Mucosa of gallbladder (tissue), 1 donor: Measurements from ENCODE around the gene CRYGN. TPM values are rescaled to one million over a fixed set of nuclear protein-coding genes. Genes with fewer than 3 reads are reported as not detected.

Experiments
- DNase-seq: peaks from one replicate; pipeline ENCODE4 v3.0.0-alpha.2; 2020; ENCODE audit warnings: low spot score
- total RNA-seq: library from RNA; stranded (reverse); gene quantifications from one replicate; pipeline ENCODE4 v1.2.1, GENCODE V29; 2021
- donor health status: DM: no; HTN: no; CAD: no.

CRYGN gene
- total RNA-seq, 1 donor from 2014 or later, result 0.43 TPM

DNA sequence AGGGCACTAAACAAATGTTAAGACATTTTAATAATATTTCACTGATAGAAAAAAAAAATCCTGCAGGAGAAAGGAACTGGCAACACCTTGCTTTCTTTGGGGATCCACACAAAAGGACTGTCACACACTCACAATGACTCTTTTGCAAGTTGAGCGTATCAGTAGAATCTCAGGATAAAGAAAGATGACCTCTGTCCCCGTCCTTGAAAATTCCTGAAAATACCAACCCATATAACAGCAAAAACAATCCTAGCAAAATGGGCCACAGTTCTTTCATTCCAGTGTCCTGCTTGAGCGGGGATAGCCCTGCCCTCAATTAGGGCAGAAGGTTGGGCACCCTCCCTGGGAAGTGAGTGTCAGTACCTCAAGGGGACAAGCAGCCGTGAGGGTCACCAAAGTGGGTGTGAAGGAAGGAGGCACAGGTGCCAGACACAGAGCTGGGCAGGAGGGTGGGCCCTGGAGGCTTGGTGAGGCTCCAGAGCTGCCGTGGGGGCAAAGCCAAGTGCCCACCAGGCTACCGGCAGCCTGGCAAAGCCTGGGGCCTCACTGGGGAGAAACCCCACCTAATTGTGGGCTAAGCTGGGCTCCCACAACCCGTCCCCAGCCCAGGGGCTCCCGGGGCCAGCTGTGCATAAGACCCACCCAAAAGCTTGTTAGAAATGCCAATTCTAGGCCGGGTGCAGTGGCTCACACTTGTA is 32.9 kb downstream of the CRYGN start:
- no peak for DNase-seq

DNA sequence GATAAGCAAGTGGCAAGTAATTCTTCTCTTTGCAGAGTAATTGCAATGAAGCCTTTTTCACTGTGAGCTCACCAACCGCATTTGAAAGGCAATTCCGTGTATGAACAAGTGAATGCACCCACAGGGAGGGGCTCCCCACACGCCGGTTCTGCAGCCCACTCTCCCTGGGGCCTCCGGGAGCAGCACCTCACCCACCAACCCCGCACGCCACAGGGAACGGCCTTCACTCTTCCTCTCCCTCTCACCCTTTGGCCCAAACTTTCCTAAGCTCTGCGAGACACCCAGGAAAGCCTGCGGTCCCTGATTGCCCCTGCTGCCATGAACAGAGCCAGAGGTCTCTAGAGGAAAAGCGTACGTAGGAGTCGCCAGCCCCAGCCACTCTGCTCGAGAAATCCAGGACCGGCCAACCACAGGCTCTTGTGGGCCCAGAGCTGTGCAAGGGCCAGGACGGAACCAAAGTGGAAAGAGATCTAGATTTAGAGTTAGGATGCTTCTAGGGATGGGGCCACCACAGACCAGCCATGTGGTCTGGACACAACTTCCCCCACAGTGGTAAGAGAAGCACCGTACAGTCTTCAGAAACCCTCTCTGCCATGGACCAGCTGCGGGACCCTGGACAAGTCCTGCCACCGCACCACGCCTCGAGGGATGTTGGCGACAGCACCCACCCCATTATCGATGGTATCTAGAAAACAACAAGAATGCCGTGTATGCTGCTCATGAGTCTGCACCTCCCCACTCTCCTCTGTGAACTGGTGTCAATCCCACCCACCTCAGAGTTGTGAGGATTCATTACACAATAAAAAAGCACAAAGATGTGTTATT is 33.7 kb downstream of the CRYGN start:
- DNase-seq, result no peak

DNA sequence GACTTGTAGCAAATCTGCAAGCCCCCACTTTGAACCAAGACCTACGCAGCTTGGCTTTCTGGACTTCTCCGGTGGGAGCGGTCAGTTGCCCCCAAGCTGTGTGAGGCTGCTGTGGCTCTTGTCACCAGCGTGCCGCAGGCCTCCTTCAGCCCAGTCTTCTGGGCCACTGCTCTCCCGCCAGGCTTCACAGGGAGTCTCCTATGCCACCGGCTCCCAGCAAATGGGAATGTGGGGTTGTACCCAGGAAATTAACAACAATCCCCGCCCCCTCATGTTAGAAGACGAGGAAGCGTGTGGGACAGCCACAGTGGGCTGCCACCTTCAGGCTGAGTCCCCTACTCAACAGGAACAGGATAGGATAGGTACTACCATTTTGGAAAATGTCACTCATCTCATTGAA is 34.4 kb downstream of the CRYGN start:
- no peak for DNase-seq

DNA sequence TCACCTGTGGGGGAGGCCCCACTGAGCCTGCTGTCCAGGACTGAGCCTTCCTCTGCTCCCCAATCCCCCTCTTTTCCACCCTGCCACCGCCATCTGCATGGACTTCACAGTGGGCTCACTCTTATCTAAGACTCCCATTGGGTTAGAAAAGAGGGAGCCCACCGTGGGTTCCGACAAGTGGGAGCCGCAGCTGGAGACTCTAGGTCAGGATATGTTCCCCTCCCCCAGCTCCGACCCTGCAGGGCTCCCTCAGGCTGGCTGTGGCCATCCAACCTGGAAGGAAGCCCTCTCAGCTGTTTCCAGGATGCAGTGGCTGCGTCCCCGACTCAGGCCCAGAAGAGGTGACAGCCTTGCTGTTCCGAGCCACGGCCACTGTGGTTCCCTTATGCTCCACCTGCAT is 34.9 kb downstream of the CRYGN start:
- no peak for DNase-seq

DNA sequence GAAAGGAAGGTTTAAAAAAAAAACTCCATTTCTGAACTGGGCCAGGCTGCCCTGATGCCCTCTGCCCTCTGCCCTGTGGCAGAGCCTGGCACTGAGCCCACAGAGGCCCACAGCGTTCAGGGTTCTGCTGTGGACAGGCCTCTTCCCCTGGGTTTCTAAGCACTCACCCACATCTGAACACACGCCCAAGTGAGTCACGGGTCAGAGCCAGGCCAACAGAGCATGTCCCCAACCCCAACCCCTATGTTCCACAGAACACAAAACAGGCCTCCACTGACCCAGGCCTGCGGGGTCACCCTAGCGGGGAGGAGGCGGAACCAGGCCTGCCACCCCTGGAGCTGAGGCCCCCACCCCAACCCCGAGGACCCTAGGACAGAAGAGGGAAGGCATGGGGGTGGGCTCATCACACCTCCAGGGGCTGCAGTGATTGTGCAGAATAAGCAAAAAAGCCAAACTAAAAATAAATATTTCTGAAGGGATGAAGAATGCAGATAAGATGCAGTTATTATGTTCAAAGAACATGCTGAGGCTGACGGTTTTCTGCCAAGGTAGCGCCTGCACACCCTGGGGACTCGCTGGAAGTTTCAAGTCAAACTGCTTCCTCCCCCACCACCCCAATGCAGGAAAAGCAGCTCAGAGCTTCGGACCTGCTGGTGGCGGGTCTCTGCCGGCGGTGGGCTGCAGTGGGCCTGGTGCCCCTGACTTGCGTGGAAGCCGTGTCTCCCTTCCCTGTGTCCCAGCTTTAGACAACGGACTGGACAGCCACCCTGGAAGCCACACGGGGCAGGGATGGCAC is 35.5 kb downstream of the CRYGN start:
- no peak for DNase-seq

DNA sequence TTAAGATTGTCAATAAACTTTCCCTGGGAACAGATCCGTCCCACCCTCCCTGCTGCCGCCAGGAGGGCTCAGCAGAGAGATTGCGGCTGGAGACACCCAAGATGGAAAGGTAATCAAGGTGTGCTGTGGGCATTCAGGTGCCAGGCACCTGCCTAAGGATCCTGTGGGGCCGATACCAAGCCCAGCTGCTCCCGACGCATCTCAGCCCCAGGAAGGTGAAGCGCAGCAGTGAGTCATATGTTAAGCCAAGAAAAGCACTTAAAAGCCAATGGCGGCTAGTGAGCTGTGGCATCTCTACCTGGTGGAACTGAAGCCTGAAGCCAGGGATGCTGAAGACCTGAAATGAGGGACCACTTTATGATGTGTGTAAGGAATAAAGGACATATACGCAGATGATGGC is 36.2 kb downstream of the CRYGN start:
- no peak for DNase-seq

DNA sequence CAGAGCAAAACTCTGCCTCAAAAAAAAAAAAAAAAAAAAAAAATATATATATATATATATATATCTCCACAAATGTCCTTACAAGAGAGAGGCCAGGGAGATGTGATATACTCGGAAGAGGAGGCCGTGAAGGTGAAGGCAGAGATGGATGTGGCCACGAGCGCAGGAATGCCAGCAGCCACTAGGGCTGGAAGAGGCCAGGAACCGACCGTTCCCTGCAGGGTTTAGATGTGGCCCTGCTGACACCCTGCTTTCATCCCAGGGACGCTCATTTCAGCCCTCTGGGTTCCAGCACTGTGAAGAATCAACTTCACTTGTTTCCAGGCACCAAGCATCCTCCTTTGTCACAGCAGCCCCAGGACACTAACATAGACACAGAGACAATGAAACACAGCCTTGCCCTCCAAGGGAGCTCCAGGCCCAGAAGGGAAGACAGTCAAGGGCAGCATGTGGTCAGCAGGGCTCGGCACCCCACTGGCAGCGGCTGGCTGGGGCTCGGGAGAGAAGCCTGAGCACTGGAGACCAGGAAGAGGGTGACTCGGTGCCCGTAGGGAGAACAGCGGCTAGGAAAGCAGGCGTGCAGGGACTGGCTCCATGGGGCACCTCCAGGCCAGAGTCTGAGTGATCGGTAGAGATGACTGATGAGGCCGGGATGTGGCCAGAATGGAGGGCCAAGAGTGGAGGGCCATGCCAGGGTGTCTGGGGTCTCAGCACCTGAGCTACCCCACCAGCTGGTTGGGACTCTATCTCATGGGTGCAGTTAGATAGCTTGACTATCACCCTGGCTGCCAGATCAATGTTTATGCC is 37.7 kb downstream of the CRYGN start:
- DNase-seq, result no peak

DNA sequence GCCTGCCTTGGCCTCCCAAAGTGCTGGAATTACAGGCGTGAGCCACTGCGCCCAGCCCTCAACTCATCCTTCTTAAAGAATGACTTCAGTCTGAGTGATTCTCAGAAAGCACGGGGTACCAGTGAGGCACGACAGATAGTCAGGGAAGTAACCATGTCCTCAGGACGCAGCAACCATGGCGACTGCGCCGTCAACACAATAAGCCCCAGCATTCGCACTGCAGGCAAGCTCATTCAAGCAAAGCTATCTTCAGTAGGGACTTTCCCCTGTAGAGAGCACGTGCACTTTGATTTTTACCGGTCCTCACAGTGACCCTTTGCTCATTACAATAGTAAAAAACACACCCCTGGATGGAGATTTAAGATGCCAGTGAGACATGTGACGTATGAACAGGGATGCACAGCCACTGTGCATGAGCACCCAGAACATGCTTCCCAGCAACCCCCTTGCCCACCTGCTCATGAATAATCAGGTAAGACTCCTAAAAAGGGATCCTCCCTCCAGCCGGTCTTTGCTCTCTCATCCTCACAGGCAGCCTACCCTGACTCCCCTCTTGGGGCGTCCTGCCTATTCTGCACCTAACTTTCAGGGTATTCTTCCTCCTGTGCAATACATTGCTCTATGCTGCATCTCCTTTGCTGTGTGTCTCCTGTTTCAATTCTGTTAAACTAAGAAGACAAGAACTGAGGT is 39.2 kb downstream of the CRYGN start:
- no peak for DNase-seq

DNA sequence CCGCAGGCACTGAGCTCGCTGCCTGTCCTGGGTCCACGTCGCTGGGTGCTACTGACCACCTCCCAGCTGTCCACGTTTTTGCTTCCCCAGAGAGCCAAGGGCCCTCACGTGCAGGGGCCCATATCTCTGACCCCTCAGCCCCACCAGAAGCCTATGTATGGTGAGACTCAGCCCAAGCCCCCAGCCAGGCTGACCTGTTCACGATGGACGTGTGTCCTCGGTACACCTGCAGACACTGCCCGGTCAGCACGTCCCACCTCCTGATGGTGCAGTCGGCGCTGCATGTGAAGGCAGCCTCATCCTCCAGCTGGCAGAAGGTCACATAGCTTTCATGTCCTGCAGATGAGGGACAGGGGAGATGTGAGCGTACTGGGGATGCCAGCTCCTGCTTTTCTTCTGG is 40.0 kb downstream of the CRYGN start:
- no peak for DNase-seq

DNA sequence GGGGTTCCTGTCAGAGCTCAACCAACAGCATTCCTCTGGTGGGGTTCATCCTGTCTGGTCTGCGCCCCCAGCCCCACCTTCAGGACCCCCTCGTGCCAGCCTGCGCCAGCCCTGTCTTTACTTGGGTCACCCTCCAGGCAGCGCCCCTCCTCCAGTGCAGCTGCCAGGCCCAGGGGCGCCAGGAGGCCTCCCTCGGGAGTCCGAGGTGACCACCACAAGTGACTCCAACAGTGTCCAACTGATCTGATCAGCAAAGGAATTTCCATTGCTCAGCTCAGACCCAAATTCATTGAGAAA is 40.7 kb downstream of the CRYGN start:
- DNase-seq, result no peak

DNA sequence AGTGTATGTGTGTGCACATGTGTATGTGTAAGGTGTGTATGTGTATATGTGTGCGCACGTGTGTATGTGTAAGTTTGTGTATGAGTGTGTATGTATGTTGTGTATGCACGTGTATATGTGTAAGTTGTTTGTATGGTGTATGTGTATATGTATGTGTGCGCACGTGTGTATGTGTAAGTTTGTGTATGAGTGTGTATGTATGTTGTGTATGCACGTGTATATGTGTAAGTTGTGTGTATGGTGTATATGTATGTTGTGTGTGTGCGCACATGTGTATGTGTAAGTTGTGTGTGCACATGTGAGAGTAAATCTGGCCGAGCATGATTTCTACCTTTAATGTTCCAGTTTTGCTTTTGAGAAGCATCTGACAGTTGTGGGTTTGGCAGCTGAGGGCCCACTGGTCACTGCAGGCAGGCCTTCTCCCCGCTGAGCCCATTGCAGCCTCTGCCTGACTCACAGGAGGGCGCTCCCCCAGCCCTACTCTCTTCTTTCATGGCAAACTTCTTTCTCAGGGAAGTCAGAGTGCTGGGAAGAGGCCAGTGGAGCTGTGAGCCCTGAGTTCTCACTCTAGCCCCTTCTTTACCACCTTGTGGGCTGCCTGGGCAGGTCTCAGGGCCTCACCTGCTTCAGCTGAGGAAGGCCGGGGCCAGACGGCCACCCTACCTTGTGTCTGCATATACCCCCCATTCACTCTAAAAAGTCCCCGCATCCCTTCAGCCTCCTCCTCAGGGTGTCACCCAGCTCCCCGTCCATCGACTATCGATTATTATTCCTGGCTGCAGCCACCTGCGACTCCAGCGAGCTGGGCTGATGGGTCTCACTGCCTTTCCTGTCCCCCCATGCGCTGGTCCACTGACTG is 41.3 kb downstream of the CRYGN start:
- DNase-seq, result no peak

DNA sequence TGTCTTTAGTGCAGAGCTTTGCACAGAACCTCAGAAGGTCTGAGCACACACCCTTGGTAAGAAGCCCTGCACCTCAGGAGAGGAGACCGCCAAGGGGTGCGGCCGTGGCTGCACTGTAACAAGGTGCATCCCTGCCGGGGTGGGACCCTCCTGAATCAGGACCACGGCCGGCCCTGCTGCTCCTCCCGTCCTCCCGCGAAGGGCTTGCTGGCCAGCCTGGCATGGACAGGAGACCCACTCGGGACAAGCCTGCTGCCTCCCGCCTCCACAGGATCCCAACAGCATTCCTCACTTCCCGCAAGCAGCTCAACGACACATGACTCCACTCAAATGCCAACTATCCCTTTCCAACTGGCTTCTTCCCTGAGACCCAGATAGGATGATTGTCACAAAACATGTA is 42.9 kb downstream of the CRYGN start:
- no peak for DNase-seq

DNA sequence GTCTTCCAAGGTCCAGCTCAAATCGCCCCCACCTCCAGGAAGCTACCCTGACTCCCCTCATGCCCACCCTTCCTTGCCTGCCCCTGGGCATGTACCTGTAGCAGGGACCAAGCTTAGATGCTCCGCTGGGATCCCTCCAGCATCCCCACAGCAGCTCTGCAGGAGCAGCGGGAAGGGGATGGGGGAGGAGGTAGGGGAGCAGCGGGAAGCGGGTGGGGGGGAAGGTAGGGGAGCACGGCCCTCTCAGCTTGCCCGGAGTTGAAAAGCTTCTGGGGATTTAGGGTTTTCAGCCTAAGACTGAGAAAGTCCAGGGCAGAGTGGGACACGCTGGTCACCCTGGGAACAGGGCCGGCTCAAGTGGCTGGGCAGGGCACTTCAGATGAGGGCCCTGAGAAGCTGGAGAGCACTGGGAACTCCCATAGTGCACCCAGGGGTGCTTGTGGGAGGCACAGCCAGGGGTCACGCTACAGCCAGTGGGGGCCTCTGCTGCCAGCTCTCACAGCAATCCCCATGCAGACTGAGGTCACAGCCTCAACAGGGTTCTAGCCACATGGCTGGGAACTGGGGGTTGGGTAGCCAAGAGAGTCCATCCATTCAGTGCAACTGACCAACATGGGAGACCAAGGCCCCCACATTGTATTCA is 43.5 kb downstream of the CRYGN start:
- DNase-seq, result no peak

DNA sequence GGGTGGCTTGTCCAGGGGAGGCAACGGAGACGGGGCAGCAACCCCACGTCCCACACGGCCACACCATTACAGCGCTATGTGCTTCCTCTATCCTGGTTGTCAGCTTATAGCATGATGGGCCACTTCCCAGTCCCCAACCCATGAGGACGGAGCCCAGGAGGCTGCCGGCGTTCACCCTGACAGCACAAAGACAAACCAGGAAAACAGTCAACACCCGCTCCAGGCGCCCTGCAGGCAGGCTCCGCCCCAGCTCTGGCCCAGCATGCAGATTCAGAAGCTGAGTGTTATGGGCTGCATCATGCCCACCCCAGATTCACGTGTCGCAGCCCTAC is 44.9 kb downstream of the CRYGN start:
- DNase-seq, result no peak

DNA sequence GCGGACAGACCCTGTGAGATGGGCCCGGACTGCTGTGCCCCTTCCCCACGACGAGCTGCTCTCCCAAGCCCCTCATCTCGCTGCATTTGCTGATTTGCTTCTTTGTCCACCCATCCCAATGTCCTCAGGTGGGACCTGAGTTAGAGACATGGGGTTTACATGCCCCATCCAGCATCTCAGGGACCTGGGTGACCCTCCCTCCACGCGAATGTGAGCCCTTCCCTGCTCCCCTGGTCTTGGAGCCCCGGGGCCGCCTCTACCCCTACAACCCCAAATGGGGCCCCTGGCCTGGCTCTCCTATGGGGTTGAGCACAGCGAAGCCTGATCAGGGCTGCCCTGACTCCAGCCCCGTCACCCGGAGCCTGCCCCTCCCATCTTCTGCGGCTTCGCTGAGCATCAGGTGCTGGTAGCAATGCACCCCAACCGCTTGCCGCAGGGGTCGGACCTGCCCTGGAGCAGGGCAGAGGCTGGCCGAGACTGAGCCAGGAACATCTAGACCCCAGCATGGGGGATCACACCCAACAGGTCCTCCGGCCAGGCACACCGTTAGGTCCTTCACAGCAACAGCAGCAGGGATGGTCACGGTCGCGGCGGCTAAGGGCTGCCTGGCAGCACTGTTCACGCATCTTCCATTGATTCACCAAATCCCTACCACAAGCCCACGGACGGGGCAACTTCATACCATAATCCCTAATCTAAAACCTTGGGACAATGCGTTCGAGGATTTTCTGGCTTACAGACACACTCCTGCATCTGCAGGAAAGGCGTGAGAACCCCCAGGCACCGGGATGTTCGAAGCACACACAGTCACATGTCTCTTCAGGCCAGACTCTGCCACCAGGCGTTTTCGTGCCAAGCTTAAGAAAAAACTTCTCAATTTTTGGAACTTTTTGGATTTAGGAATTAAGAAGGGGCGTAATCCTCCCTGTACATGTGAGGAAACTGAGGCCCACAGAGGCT is 45.6 kb downstream of the CRYGN start:
- no peak for DNase-seq

DNA sequence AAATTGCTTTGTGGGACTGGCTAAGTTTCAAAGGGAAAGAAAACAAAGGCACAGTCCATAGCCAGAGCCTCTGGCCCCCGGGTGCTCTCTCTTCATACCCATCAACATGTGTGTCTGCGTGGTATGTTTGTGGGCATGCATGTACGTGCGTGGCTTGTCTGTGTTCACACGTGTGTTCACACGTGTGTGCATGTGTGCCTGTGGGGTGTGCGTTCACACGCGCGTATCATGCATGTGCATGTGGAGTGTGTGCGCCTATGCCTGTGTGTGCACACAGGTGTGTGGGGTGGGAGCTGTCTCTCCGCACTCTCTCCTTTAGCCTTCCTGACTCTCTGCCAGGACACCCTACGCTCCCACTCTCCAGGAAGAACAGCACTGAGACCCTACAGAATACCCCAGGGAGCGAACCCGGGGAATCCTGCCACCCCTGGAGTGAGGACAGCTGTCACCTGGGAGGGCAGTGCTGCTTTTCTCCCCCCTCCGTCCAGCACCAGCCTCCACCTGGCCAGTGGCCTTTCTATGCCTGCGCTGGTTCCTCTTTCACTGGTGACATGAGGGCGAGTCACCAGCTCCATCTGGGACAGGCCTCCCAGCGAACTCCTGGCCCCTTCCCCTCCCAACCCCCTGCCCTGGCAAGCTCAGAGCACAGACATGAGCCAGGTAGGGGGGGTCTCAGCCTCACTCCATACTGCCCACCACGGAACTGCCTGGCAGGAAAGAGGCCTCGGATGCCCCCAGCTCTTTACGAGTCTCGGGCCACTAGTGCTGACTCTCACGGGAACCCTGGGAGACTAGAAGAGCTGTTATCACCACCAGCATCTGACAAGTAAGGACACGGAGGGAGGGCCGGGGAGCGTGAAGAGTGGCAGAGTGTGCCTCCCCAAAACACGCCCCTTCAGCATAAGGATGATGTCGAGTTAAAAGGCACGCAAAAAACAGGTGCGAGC is 46.6 kb downstream of the CRYGN start:
- no peak for DNase-seq

DNA sequence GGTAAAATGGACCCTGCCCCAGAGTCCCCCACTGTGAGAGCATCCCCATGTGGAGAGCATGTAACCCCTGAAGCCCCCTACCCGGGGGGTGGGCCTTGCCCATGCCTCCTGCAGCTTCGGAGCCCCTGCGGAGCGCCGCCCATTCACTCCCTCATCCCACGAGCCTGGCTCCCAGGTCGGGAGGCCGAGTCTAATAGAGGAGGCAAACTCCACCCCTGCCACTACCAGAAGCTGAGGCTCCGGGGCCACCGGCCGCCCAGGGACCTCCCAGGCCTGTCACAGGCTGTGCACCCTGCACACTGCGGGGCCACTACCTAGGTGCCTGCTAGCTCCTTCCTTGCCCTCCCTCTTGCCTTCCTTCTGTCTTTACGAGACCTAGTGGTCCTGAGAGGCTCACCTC is 47.5 kb downstream of the CRYGN start:
- DNase-seq, result no peak

DNA sequence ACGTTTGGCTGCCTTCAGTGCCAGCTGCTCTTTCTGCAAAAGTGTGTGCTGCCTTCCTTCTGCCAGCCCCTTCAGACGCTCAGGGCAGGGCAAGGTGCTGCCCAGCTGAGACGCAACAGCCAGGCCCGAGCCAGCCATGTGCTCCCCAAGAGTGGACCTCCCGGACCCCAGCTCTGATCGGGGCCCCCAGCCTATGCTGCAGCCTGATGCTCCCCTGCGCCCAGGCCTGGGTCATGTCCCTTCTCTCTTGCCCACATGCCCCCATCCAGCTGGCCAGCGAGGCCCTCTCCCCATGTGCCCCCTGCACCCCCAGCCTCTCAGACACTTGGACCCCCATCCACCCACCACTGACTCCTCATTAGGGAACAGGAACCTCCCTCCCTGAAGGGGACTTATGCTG is 47.9 kb downstream of the CRYGN start:
- DNase-seq, result no peak
